ENCODE measurements around the gene ZNF189.

- TF ChIP-seq POLR2A (IDR thresholded peaks at IDR 0.05) (no peak), CTCF (IDR thresholded peaks at IDR 0.05) (peak in 1 of 6 experiments; percentile 7)
These were observed 58.4 kb downstream of the ZNF189 start for GRCh38 chr9:101457003-101457402.

Measured in adrenal gland (tissue), 5 donors.